Transverse colon (tissue), 4 donors: Measurements from ENCODE around the gene CHN1. TPM values are rescaled to one million over a fixed set of nuclear protein-coding genes. Genes with fewer than 3 reads are reported as not detected.

Experiments
- DNase-seq: peaks from one replicate; pipeline ENCODE4 v3.0.0-alpha.2; 2019
- H3K27ac ChIP-seq, 4 donors: fragments of 200-600 bp; sonication (generic); 2 replicates each; pipeline ENCODE4 v1.5.1; 2016 to 2018; ENCODE audit warnings: inconsistent platforms in 4 of 4
- H3K27me3 ChIP-seq: fragments of 200-600 bp; sonication (generic); 2 replicates; pipeline ENCODE4 v1.5.1; 2017; ENCODE audit warnings: inconsistent platforms
- H3K36me3 ChIP-seq, 4 donors: fragments of 200-600 bp; sonication (generic); 2 replicates each; pipeline ENCODE4 v1.5.1; 2017 to 2019; ENCODE audit warnings: inconsistent platforms in 4 of 4
- H3K4me1 ChIP-seq, 4 donors: fragments of 200-600 bp; sonication (generic); 2 replicates each; pipeline ENCODE4 v1.5.1; 2017 to 2020; ENCODE audit warnings: inconsistent platforms in 4 of 4
- H3K4me3 ChIP-seq, 4 donors: fragments of 200-600 bp; sonication (generic); 1 replicate in 1 of 4; 2 replicates in 3 of 4; pipeline versions ENCODE4 v1.5.1 to v1.6.1; 2017 to 2019; ENCODE audit warnings: inconsistent platforms in 4 of 4
- H3K9me3 ChIP-seq, 2 donors: fragments of 200-600 bp; sonication (generic); 2 replicates each; pipeline ENCODE4 v1.5.1; 2017 to 2019; ENCODE audit warnings: inconsistent platforms in 2 of 2
- CTCF ChIP-seq, 5 experiments: fragments of 200-600 bp in 3 of 5; fragments of 450-650 bp in 2 of 5; sonication (generic) in 3 of 5; IDR thresholded peaks; 1 replicate in 2 of 5; 2 replicates in 3 of 5; pipeline ENCODE4 v1.5.1; 2016 to 2017; ENCODE audit warnings: antibody characterized with exemption in 5 of 5, inconsistent platforms in 3 of 5, mild to moderate bottlenecking in 2 of 5, moderate library complexity in 1 of 5
- EP300 ChIP-seq: sonication (generic); formaldehyde crosslinking; IDR thresholded peaks from one replicate; pipeline ENCODE4 v1.6.1; 2017; ENCODE audit warnings: antibody characterized with exemption, low read depth
- POLR2A ChIP-seq: fragments of 450-650 bp; IDR thresholded peaks from one replicate; pipeline ENCODE4 v1.6.1; 2016; ENCODE audit warnings: antibody characterized with exemption, mild to moderate bottlenecking, moderate library complexity
- POLR2AphosphoS5 ChIP-seq, 3 donors: sonication (generic); formaldehyde crosslinking; IDR thresholded peaks; one replicate each; pipeline ENCODE4 v1.6.1; 2016; ENCODE audit warnings: antibody characterized with exemption in 3 of 3
- WGBS, 2 donors: methylation state at CpG; one replicate each; pipeline ENCODE4 v1.1.5; 2018; ENCODE audit warnings: low coverage in 1 of 2; 5-methylcytosine and 5-hydroxymethylcytosine counted together
- in situ Hi-C, 4 donors: fragments of 200-750 bp; cut with MboI; loops; one replicate each; pipeline versions ENCODE4 v1.15.0 to v1.15.1; 2017; ENCODE audit warnings: low sequenced_read_pairs in 3 of 4, low pct_ligation_motif_present in 1 of 4, low pct_unique_long_range_greater_than_20kb in 1 of 4
- intact Hi-C: fragments of 100-400 bp; cut with DNase I; formaldehyde crosslinking; loops from one replicate; pipeline ENCODE4 v1.15.1; 2023; ENCODE audit warnings: low total_unique reads
- total RNA-seq, 4 donors: library from RNA; depleted of rRNA; stranded (reverse); fragments of >200 nt; gene quantifications; one replicate each; pipeline ENCODE4 v1.1.0, GENCODE V29; 2016

Gene CHN1
- total RNA-seq, 4 donors from 2014 or later = 1.6 to 3.2 (median 3.0) TPM; not detected in 1

DNA sequence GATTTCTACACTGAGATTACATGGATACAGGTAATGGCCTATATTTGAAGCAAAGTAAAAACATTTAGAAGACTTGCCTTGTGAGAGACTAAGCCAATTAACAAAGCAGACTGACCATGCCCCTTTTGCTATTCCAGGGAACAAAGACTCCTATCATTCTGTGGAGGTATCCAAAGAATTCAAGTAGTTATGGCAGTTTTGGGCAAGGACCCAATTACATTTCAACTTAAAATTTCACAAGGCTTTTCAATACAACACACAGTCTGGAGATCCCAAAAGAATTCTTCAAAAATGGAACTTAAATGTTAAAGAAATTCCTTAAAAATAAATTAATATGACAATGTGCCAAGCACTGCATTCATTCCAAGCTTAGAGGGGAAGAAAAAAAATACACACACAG, 131.7 kb downstream of the CHN1 start:
- H3K4me1 ChIP-seq = no peaks in the 10 kb centered on the region
- in situ Hi-C loops (no loop called here), intact Hi-C loops (no loop called here)
- DNase-seq = no peak
- H3K4me3 ChIP-seq = no peak overlapping the region
- no peaks in the 10 kb centered on the region for H3K36me3 ChIP-seq
- TF ChIP-seq EP300 (no peak), CTCF (IDR thresholded peaks at IDR 0.05) (no peak), POLR2A (no peak), POLR2AphosphoS5 (IDR thresholded peaks at IDR 0.05) (no peak)
- no peaks in the 10 kb centered on the region for H3K9me3 ChIP-seq
- no peak overlapping the region for H3K27ac ChIP-seq
- no peaks in the 10 kb centered on the region for H3K27me3 ChIP-seq

GRCh38 chr2:174870787-174871186, 134.4 kb downstream of the CHN1 start:
- no peak for TF ChIP-seq CTCF (IDR thresholded peaks at IDR 0.05)
- no peak for TF ChIP-seq EP300
- no peak for TF ChIP-seq POLR2A
- no peak for TF ChIP-seq POLR2AphosphoS5 (IDR thresholded peaks at IDR 0.05)
- Histone ChIP-seq H3K9me3 (no peaks in the 10 kb centered on the region), H3K36me3 (no peaks in the 10 kb centered on the region), H3K4me3 (no peak overlapping the region), H3K27me3 (no peaks in the 10 kb centered on the region), H3K27ac (no peak overlapping the region), H3K4me1 (no peaks in the 10 kb centered on the region)
- in situ Hi-C loops (no loop called here), intact Hi-C loops (no loop called here)
- no peak for DNase-seq
- WGBS, 2 donors = 71 to 73% methylated on average over 1 of the region's 1 CpG

DNA sequence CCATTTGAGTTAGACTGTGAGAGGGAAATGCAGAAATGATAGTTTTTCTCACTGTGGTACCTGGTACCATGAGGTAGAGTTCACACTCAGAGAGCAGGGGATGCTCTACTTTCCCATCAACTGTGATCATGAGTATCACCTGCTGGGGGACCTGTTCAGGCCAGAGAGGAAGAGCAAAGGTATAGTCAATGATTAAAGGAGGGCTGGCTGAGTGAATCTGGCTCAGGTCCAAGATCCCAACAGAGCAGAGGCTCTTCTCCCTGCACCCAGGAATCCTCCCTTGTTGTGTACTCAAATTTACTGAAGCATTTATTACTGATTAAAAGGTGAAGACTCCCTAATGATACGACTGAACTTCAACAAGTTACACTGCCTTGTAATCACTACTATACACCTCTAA, 136.3 kb downstream of the CHN1 start:
- 50 to 78% methylated on average over 1 of the region's 1 CpG for WGBS, 2 donors
- H3K9me3 ChIP-seq = no peaks in the 10 kb centered on the region
- TF ChIP-seq POLR2AphosphoS5 (IDR thresholded peaks at IDR 0.05) = no peak
- no peaks in the 10 kb centered on the region for H3K27me3 ChIP-seq
- intact Hi-C loops (no loop called here), in situ Hi-C loops (no loop called here)
- no peaks in the 10 kb centered on the region for H3K36me3 ChIP-seq
- H3K4me1 ChIP-seq = no peaks in the 10 kb centered on the region
- H3K27ac ChIP-seq = no peak overlapping the region
- no peak for DNase-seq
- no peak overlapping the region for H3K4me3 ChIP-seq

- no peaks in the 10 kb centered on the region for H3K27me3 ChIP-seq
- TF ChIP-seq CTCF (IDR thresholded peaks at IDR 0.05) = no peak
- no peak overlapping the region for H3K27ac ChIP-seq
- no peaks in the 10 kb centered on the region for H3K4me1 ChIP-seq
- intact Hi-C loops (no loop called here), in situ Hi-C loops (no loop called here)
- no peak overlapping the region for H3K4me3 ChIP-seq
- H3K9me3 ChIP-seq = no peaks in the 10 kb centered on the region
- H3K36me3 ChIP-seq = no peaks in the 10 kb centered on the region
- DNase-seq = no peak
Observed at GRCh38 chr2:174866421-174866820, 138.8 kb downstream of the CHN1 start.

DNA sequence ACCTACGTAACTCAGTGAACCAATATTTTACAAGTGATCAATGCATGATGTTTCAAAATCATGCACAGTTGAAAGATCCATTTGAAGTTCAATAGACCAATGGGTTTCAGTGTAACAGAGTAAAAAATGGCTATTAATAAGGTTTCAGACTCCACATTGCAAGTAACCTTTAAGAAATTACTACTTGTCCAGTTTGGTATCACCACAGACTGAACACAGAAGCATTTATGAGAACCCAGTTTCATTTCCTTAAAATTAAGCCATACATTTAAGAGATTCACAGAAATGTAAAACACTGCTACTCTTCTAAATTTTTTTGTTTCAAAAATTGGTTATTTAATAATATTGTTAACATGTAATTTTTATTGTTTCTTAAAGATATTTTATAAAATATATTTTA, 142.0 kb downstream of the CHN1 start:
- Histone ChIP-seq H3K27ac (no peak overlapping the region), H3K36me3 (no peaks in the 10 kb centered on the region), H3K4me1 (no peaks in the 10 kb centered on the region), H3K27me3 (no peaks in the 10 kb centered on the region), H3K4me3 (no peak overlapping the region), H3K9me3 (no peaks in the 10 kb centered on the region)
- TF ChIP-seq POLR2A = no peak
- no peak for TF ChIP-seq CTCF (IDR thresholded peaks at IDR 0.05)
- TF ChIP-seq POLR2AphosphoS5 (IDR thresholded peaks at IDR 0.05) = no peak
- TF ChIP-seq EP300 = no peak
- intact Hi-C loops (no loop called here), in situ Hi-C loops (no loop called here)
- WGBS, 2 donors = 98 to 100% methylated on average over 1 of the region's 1 CpG
- DNase-seq = no peak
